Activated naive CD4-positive, alpha-beta T cell treated with anti-CD3 and anti-CD28 coated beads for 36 hours (primary cell): ENCODE data around the gene CCDC146. TPM values are rescaled to one million over a fixed set of nuclear protein-coding genes. Genes with fewer than 3 reads are reported as not detected.
"Not testable (repeated sequence)": the region's sequence is repeated elsewhere in the genome, so short reads cannot be mapped to it uniquely, and the experiment has no call there.

Experiments used
- CTCF ChIA-PET: fragments of 350-600 bp; sonication (Branson Sonifier 250); formaldehyde crosslinking; loops from one replicate; lab custom pipeline; 2021; ENCODE audit warnings: antibody characterized with exemption; lab: Charles Lee
- DNase-seq: peaks from one replicate; pipeline ENCODE4 v3.0.0-alpha.2; 2020
- H3K27ac Mint-ChIP-seq: one replicate; pipeline ENCODE4 v1.8.0; 2021; ENCODE audit warnings: mild to moderate bottlenecking, mixed read lengths
- H3K27me3 Mint-ChIP-seq: one replicate; pipeline ENCODE4 v1.8.0; 2021; ENCODE audit warnings: low read depth, mixed read lengths
- H3K36me3 Mint-ChIP-seq: one replicate; pipeline ENCODE4 v1.8.0; 2021; ENCODE audit warnings: low read depth, mixed read lengths
- H3K4me1 Mint-ChIP-seq: one replicate; pipeline ENCODE4 v1.8.0; 2021; ENCODE audit warnings: low read depth, mixed read lengths
- H3K4me3 Mint-ChIP-seq: one replicate; pipeline ENCODE4 v1.8.0; 2021; ENCODE audit warnings: mild to moderate bottlenecking, moderate library complexity, mixed read lengths
- H3K9me3 Mint-ChIP-seq: one replicate; pipeline ENCODE4 v1.8.0; 2021; ENCODE audit warnings: mixed read lengths
- intact Hi-C: fragments of 100-400 bp; cut with micrococcal nuclease; formaldehyde crosslinking; loops from one replicate; pipeline ENCODE4 v1.15.1; 2023
- total RNA-seq, 2 experiments: library from RNA; stranded (reverse); gene quantifications; one replicate each; pipeline ENCODE4 v1.2.3, GENCODE V29; 2021

The CCDC146 gene
- total RNA-seq, 2 experiments from 2014 or later = 0.31 to 0.49 TPM

GRCh38 chr7:77216181-77216845, 93.9 kb downstream of the CCDC146 start:
- Mint-ChIP-seq H3K9me3 (peaks cover 9% of the 10 kb centered on the region), H3K4me1 (no peaks in the 10 kb centered on the region), H3K27me3 (no peaks in the 10 kb centered on the region), H3K27ac (no peak overlapping the region), H3K4me3 (no peak overlapping the region), H3K36me3 (peaks cover 5% of the 10 kb centered on the region)
- CTCF ChIA-PET = interaction anchor here (0.6 to 1.0 kb wide), 2 partner anchors 9 to 30 kb away, joined by 3 to 4 read pairs; no protein-coding TSS in a partner anchor
- intact Hi-C loops = no loop called here
- no peak for DNase-seq

DNA sequence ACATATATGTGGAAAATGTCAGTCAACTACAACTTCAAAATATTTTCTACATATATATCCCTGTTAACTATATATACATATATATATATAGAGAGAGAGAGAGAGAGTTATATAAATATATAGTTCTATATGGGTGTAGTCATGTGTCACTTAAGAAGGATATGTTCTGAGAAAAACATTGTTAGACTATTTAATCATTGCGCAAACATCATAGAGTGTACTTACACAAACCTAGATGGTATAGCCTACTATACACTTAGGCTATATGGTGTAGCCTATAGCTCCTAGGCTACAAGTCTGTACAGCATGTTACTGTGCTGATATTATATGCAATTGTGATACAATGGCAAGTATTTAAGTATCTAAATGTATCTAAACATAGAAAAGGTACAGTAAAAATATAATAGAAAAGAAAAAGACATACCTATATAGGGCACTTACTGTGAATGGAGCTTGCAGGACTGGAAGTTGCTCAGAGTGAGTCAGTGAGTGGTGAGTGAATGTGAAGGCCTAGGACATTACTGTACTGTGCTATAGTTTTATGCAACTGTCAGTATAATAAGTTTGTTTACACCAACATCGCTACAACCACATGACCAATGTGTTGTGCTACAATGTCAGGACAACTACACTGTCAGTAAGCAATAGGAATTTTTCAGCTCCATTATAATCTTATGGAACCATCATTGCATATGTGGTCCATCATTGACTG, 95.2 kb downstream of the CCDC146 start:
- CTCF ChIA-PET = interaction anchor here (0.6 kb wide), 1 partner anchor 33 kb away, joined by 3 read pairs; no protein-coding TSS in a partner anchor
- DNase-seq = no peak
- Mint-ChIP-seq H3K27ac (no peak overlapping the region), H3K4me3 (no peak overlapping the region), H3K36me3 (peaks cover 5% of the 10 kb centered on the region), H3K27me3 (no peaks in the 10 kb centered on the region), H3K9me3 (peaks cover 9% of the 10 kb centered on the region), H3K4me1 (peaks cover 13% of the 10 kb centered on the region)
- intact Hi-C loops = no loop called here

DNA sequence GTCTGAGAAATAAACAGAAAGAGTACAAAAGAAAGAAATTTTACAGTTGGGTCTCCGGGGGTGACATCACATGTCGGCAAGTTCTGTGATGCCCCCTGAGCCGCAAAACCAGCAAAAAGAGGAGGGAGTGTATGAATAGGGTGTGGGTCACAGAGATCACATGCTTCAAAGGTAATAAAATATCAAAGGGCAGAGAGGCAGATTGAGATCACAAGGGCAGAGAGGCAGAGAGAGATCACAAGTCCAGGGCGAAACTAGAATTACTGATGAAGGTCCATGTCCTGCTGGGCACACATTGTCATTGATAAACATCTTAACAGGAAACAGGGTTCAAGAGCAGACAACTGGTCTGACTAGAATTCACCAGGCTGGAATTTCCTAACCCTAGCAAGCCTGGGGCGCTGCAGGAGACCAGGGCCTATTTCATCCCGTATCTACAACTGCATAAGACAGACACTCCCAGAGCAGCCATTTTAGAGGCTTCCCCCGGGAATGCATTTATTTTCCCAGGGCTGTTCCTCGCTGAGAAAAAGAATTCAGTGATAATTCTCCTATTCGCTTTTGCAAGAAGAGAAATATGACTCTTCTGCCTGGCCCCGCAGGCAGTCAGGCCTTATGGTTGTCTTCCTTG, 97.4 kb downstream of the CCDC146 start:
- H3K4me3 Mint-ChIP-seq, DNase-seq, intact Hi-C loops, H3K9me3 Mint-ChIP-seq, H3K27ac Mint-ChIP-seq, H3K36me3 Mint-ChIP-seq, H3K27me3 Mint-ChIP-seq: not testable (repeated sequence)
- CTCF ChIA-PET = interaction anchor here (1.0 kb wide), 1 partner anchor 27 kb away, joined by 3 read pairs; no protein-coding TSS in a partner anchor
- H3K4me1 Mint-ChIP-seq = peaks cover 21% of the 10 kb centered on the region

DNA sequence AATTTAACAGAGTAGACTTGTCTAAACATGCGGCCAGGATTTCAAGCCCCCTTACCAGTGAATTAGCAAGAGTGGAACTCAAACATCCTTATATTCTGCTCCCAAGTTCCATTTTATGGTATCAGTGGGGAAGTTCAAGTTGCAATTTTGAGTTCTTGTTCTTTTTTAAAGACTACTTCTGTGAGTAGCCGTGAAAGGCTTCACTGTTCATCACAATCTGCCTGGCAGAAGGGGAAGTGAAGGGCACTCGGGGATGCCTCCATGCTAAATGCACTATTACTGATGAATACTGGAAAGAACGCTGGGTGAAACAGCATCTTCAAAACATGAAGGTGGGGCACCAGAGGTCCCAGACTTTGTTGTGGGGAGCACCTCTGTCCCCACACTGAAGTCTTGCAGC, 99.7 kb downstream of the CCDC146 start:
- intact Hi-C loops = no loop called here
- Mint-ChIP-seq H3K27me3 (no peaks in the 10 kb centered on the region), H3K27ac (no peak overlapping the region), H3K4me1 (peaks cover 21% of the 10 kb centered on the region), H3K4me3 (no peak overlapping the region), H3K36me3 (peaks cover 5% of the 10 kb centered on the region), H3K9me3 (peaks cover 9% of the 10 kb centered on the region)
- no peak for DNase-seq
- CTCF ChIA-PET = no interaction called here

- no peak for DNase-seq
- peaks cover 9% of the 10 kb centered on the region for H3K9me3 Mint-ChIP-seq
- no peak overlapping the region for H3K27ac Mint-ChIP-seq
- peaks cover 21% of the 10 kb centered on the region for H3K4me1 Mint-ChIP-seq
- intact Hi-C loops = no loop called here
- CTCF ChIA-PET = no interaction called here
- H3K27me3 Mint-ChIP-seq = no peaks in the 10 kb centered on the region
- no peak overlapping the region for H3K4me3 Mint-ChIP-seq
- peaks cover 5% of the 10 kb centered on the region for H3K36me3 Mint-ChIP-seq
These were observed 100.4 kb downstream of the CCDC146 start for GRCh38 chr7:77222819-77223218.

DNA sequence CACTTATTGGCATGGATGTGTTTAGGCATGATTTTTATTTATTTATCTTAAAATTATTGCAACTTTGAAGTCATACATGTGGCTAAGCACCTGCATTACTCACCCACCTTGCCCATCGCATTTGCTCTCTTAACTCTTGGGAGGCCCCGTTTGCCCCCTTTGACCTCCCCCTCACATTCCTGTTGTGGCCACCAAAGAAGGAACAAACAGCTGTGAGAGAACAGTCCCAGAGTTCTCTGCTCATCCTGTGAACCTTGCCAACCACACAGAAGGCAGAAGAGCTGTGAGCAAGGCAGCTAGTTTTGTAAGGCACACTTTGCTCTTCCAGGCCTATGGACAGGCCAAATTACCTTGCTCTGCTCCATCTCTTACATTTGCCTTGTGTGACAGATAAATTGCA, 100.8 kb downstream of the CCDC146 start:
- H3K27ac Mint-ChIP-seq = no peak overlapping the region
- no peaks in the 10 kb centered on the region for H3K27me3 Mint-ChIP-seq
- H3K9me3 Mint-ChIP-seq = peaks cover 11% of the 10 kb centered on the region
- H3K4me3 Mint-ChIP-seq = no peak overlapping the region
- CTCF ChIA-PET = interaction anchor here (0.6 kb wide), 1 partner anchor 18 kb away, joined by 3 read pairs; no protein-coding TSS in a partner anchor
- no peak for DNase-seq
- intact Hi-C loops = no loop called here
- peaks cover 21% of the 10 kb centered on the region for H3K4me1 Mint-ChIP-seq
- H3K36me3 Mint-ChIP-seq = peaks cover 5% of the 10 kb centered on the region

- CTCF ChIA-PET = interaction anchor here (0.9 to 1.1 kb wide), 2 partner anchors 17 to 18 kb away, joined by 3 read pairs; no protein-coding TSS in a partner anchor
- H3K27me3 Mint-ChIP-seq = no peaks in the 10 kb centered on the region
- H3K27ac Mint-ChIP-seq = no peak overlapping the region
- peaks cover 20% of the 10 kb centered on the region for H3K4me1 Mint-ChIP-seq
- H3K4me3 Mint-ChIP-seq = no peak overlapping the region
- peaks cover 20% of the 10 kb centered on the region for H3K9me3 Mint-ChIP-seq
- H3K36me3 Mint-ChIP-seq = peaks cover 11% of the 10 kb centered on the region
- intact Hi-C loops = no loop called here
- DNase-seq = no peak
These were observed 104.0 kb downstream of the CCDC146 start for GRCh38 chr7:77226357-77226839.

DNA sequence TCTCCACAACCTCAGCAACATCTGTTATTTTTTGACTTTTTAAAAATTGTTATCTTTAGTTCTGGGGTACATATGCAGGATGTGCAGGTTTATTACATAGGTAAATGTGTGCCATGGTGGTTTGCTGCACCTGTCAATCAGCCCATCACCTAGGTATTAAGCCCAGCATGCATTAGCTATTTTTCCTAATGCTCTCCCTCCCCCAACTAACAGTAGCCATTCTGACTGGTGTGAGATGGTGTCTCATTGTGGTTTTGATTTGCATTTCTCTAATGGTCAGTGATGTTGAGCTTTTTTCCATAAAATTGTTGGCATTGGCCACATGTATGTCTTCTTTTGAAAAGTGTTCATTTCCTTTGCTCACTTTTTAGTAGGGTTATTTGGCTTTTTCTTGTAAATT, 106.4 kb downstream of the CCDC146 start:
- H3K4me3 Mint-ChIP-seq, CTCF ChIA-PET, H3K4me1 Mint-ChIP-seq, H3K27me3 Mint-ChIP-seq, H3K27ac Mint-ChIP-seq, intact Hi-C loops, DNase-seq: not testable (repeated sequence)
- Mint-ChIP-seq H3K9me3 (peaks cover 20% of the 10 kb centered on the region), H3K36me3 (peaks cover 13% of the 10 kb centered on the region)

DNA sequence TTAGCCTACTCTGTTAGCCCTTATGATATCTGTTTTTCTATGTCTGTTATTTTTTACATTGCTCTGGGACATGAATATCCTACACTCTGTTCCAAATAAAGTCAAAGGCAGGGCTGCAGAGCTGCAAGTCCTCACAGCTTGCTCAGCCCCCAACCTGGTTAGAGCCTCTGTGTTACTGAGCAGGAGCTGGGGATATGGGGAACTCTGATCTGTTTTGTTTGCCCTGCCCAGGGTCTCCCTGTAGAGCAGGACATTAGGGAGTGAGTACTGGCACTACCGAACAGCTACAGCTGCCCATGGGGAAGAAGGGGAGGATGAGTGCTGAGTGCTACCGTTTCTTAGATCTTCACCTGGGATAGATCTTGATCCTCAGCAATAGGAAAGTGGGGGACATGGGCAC, 110.1 kb downstream of the CCDC146 start:
- no peaks in the 10 kb centered on the region for H3K27me3 Mint-ChIP-seq
- intact Hi-C loops = no loop called here
- H3K4me3 Mint-ChIP-seq = no peak overlapping the region
- no peak for DNase-seq
- no peaks in the 10 kb centered on the region for H3K4me1 Mint-ChIP-seq
- H3K9me3 Mint-ChIP-seq = peaks cover 20% of the 10 kb centered on the region
- peaks cover 16% of the 10 kb centered on the region for H3K36me3 Mint-ChIP-seq
- no peak overlapping the region for H3K27ac Mint-ChIP-seq
- CTCF ChIA-PET = no interaction called here

DNA sequence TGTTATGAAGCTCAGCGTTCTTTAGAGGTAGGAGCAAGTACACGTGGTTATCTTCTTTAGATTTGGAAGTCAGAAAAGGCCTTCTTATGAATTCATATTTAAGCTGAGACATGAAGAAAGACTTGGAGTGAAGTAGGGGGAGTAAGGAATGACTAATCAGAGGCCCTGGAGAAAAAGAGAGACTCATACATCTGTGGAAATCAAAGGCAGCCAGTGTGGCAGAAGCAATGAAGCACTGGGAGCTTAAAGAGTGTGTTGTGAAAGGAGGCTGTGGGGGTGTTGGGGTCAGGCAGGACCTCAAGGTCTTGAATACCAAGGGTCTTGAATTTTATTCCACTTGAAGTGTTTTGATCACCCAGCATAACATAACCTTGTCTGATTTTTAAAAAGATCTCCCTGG, 112.9 kb downstream of the CCDC146 start:
- CTCF ChIA-PET = no interaction called here
- no peak overlapping the region for H3K4me3 Mint-ChIP-seq
- DNase-seq = no peak
- peaks cover 7% of the 10 kb centered on the region for H3K9me3 Mint-ChIP-seq
- H3K27ac Mint-ChIP-seq = no peak overlapping the region
- peaks cover 13% of the 10 kb centered on the region for H3K4me1 Mint-ChIP-seq
- H3K27me3 Mint-ChIP-seq = no peaks in the 10 kb centered on the region
- intact Hi-C loops = no loop called here
- peaks cover 9% of the 10 kb centered on the region for H3K36me3 Mint-ChIP-seq

- CTCF ChIA-PET = interaction anchor here (2.3 kb wide), 1 partner anchor 9 kb away, joined by 16 read pairs; no protein-coding TSS in a partner anchor
- H3K4me3 Mint-ChIP-seq = no peak overlapping the region
- H3K27ac Mint-ChIP-seq = no peak overlapping the region
- peaks cover 13% of the 10 kb centered on the region for H3K4me1 Mint-ChIP-seq
- intact Hi-C loops = no loop called here
- no peaks in the 10 kb centered on the region for H3K9me3 Mint-ChIP-seq
- no peak for DNase-seq
- no peaks in the 10 kb centered on the region for H3K27me3 Mint-ChIP-seq
- H3K36me3 Mint-ChIP-seq = peaks cover 3% of the 10 kb centered on the region
These were observed 116.3 kb downstream of the CCDC146 start for GRCh38 chr7:77238703-77239136.

- Mint-ChIP-seq H3K27ac (no peak overlapping the region), H3K9me3 (no peaks in the 10 kb centered on the region), H3K27me3 (no peaks in the 10 kb centered on the region), H3K4me3 (no peak overlapping the region), H3K4me1 (peaks cover 13% of the 10 kb centered on the region), H3K36me3 (peaks cover 3% of the 10 kb centered on the region)
- intact Hi-C loops = no loop called here
- CTCF ChIA-PET = interaction anchor here (0.6 to 2.3 kb wide), 2 partner anchors 8 to 420 kb away, joined by 3 to 16 read pairs; no protein-coding TSS in a partner anchor
- no peak for DNase-seq
These were observed 117.1 kb downstream of the CCDC146 start for GRCh38 chr7:77239471-77239870.
